A673 (cell line): Measurements from ENCODE around the gene DSCAML1. TPM values are rescaled to one million over a fixed set of nuclear protein-coding genes. Genes with fewer than 3 reads are reported as not detected.

Experiments
- total RNA-seq: library from RNA; stranded (reverse); gene quantifications from 2 replicates; pipeline ENCODE4 v1.2.3, GENCODE V29; 2021

Gene DSCAML1
- total RNA-seq, 1 experiment from 2014 or later = not detected

Other genes with a start within 250 kb of the DSCAML1 start
- gene FXYD2, start 27.5 kb upstream of the DSCAML1 start, total RNA-seq = not detected in 2 replicates
- 12.2 and 12.9 TPM in 2 replicates for gene FXYD6, start 79.4 kb upstream of the DSCAML1 start, total RNA-seq
- not detected in 2 replicates for gene TMPRSS13, start 132.2 kb upstream of the DSCAML1 start, total RNA-seq
- not detected in 2 replicates for gene IL10RA, start 189.2 kb upstream of the DSCAML1 start, total RNA-seq